Pancreas (tissue), 10 donors: Measurements from ENCODE around the gene TSG101. TPM values are rescaled to one million over a fixed set of nuclear protein-coding genes. Genes with fewer than 3 reads are reported as not detected.

ENCODE experiments used
- ATAC-seq, 4 donors: fragments of 200-7000 bp; cut with Tn5 transposase; one replicate each; pipeline versions ENCODE4 v1.8.0 to v1.9.1; 2020; ENCODE audit warnings: mild to moderate bottlenecking in 4 of 4, moderate library complexity in 4 of 4
- DNase-seq, 6 donors: peaks; one replicate each; pipeline ENCODE4 v3.0.0-alpha.2; 2020
- FAIRE-seq: peaks from 2 replicates; lab custom pipeline; 2012; peaks lifted over from hg19 to GRCh38; lab: Jason Lieb, UNC
- H3K27ac ChIP-seq, 4 donors: fragments of 200-600 bp; sonication (generic); 1 replicate in 3 of 4; 2 replicates in 1 of 4; pipeline versions ENCODE4 v1.5.0 to v1.8.0; 2020
- H3K27me3 ChIP-seq, 4 donors: fragments of 200-600 bp; one replicate each; pipeline ENCODE4 v1.8.0; 2021
- H3K36me3 ChIP-seq, 3 donors: fragments of 200-600 bp; sonication (generic) in 1 of 3; one replicate each; pipeline versions ENCODE4 v1.5.0 to v1.8.0; 2020 to 2021
- H3K4me1 ChIP-seq, 3 donors: fragments of 200-600 bp; one replicate each; pipeline ENCODE4 v1.8.0; 2021
- H3K4me3 ChIP-seq, 4 donors: fragments of 200-600 bp; sonication (generic) in 2 of 4; one replicate each; pipeline versions ENCODE4 v1.5.0 to v1.8.0; 2020 to 2021
- H3K9me3 ChIP-seq, 4 donors: fragments of 200-600 bp; one replicate each; pipeline ENCODE4 v1.8.0; 2021
- CTCF ChIP-seq, 4 donors: fragments of 200-600 bp; sonication (generic) in 3 of 4; IDR thresholded peaks; one replicate each; pipeline versions ENCODE4 v1.5.0 to v1.8.0; 2021; ENCODE audit warnings: antibody characterized with exemption in 4 of 4
- WGBS, 2 donors: extraction: QIAGEN DNeasy Blood & Tissue Kit; methylation state at CpG; one replicate each; pipeline ENCODE4 v1.1.7; 2013; 5-methylcytosine and 5-hydroxymethylcytosine counted together
- intact Hi-C, 3 donors: fragments of 100-400 bp; cut with DNase I; formaldehyde crosslinking; loops; one replicate each; pipeline versions ENCODE4 v1.11.1 to v1.14.2; 2022
- polyA plus RNA-seq, 2 donors: library from polyadenylated mRNA; stranded (reverse); fragments of 200-250 nt; gene quantifications; one replicate each; pipeline ENCODE4 v1.2.3, GENCODE V29; 2013
- total RNA-seq, 6 donors: library from RNA; stranded (reverse); fragmentation: NEBNext Ultra II Directional in 4 of 6; extraction: Animal tissue kit (Norgen Biotek cat#: 25700) in 4 of 6; gene quantifications; one replicate each; pipeline versions ENCODE4 v1.2.1 to v1.2.4, GENCODE V29; 2021 to 2023
- donor health status: healthy with polysubstance abuse.
- donor health status: DM: no; HTN: no; CAD: no; lungs with moderate emphysema.
- donor health status: DM: no; HTN: no; CAD: no.
- donor health status: control.
- donor health status: control.
- donor health status: Bipolar disorder and iron deficiency.
- donor health status: DM: yes; HTN: yes; CAD: no.
- donor health status: DM: no; HTN: no; CAD: no.
- donor health status: DM: no; HTN: no; CAD: no.
- donor health status: DM: yes; HTN: yes; CAD: no.

Gene TSG101
- total and polyA plus RNA-seq, 8 donors, result 15.7 to 33.7 (median 22.2) TPM

GRCh38 chr11:18463439-18463838, 63.3 kb downstream of the TSG101 start:
- DNase-seq (no peak), FAIRE-seq (no peak), ATAC-seq (no peak)
- no peak for TF ChIP-seq CTCF (IDR thresholded peaks at IDR 0.05)
- Histone ChIP-seq H3K27ac (no peak overlapping the region), H3K4me1 (no peaks in the 10 kb centered on the region), H3K36me3 (no peaks in the 10 kb centered on the region), H3K4me3 (no peak overlapping the region), H3K27me3 (no peaks in the 10 kb centered on the region), H3K9me3 (no peaks in the 10 kb centered on the region)
- intact Hi-C loops, result no loop called here
- 53 to 57% methylated on average over 1 of the region's 1 CpG for WGBS, 2 donors

GRCh38 chr11:18461909-18462308, 64.8 kb downstream of the TSG101 start:
- Histone ChIP-seq H3K27ac (no peak overlapping the region), H3K4me1 (no peaks in the 10 kb centered on the region), H3K4me3 (no peak overlapping the region), H3K36me3 (no peaks in the 10 kb centered on the region), H3K27me3 (no peaks in the 10 kb centered on the region), H3K9me3 (no peaks in the 10 kb centered on the region)
- DNase-seq, result no peak
- 95% methylated on average over 6 of the region's 6 CpGs for WGBS, 2 donors
- FAIRE-seq, result no peak
- intact Hi-C loops, result no loop called here
- ATAC-seq, result no peak
- no peak for TF ChIP-seq CTCF (IDR thresholded peaks at IDR 0.05)

- DNase-seq (no peak), FAIRE-seq (no peak), ATAC-seq (no peak)
- no peak overlapping the region for H3K4me3 ChIP-seq
- H3K4me1 ChIP-seq, result no peaks in the 10 kb centered on the region
- H3K36me3 ChIP-seq, result no peaks in the 10 kb centered on the region
- TF ChIP-seq CTCF (IDR thresholded peaks at IDR 0.05), result no peak
- no peaks in the 10 kb centered on the region for H3K9me3 ChIP-seq
- no peak overlapping the region for H3K27ac ChIP-seq
- no peaks in the 10 kb centered on the region for H3K27me3 ChIP-seq
- 82 to 91% methylated on average over 4 of the region's 4 CpGs for WGBS, 2 donors
- intact Hi-C loops, result no loop called here
Measured at GRCh38 chr11:18459634-18460033, 67.1 kb downstream of the TSG101 start.

- H3K36me3 ChIP-seq, result no peaks in the 10 kb centered on the region
- 23 to 27% methylated on average over 3 of the region's 3 CpGs for WGBS, 2 donors
- DNase-seq (peak in 3 of 6 donors; percentile 9 to 43 (median 39)), FAIRE-seq (no peak), ATAC-seq (peak; percentile 62 to 91 (median 73))
- no peak overlapping the region for H3K27ac ChIP-seq
- H3K4me3 ChIP-seq, result no peak overlapping the region
- intact Hi-C loops, result no loop called here
- no peaks in the 10 kb centered on the region for H3K9me3 ChIP-seq
- H3K4me1 ChIP-seq, result no peaks in the 10 kb centered on the region
- no peaks in the 10 kb centered on the region for H3K27me3 ChIP-seq
- TF ChIP-seq CTCF (IDR thresholded peaks at IDR 0.05), result no peak
Measured at GRCh38 chr11:18457450-18457849, 69.3 kb downstream of the TSG101 start.

GRCh38 chr11:18455686-18456372, 70.9 kb downstream of the TSG101 start, which contains the start of gene LDHAL6A:
LDHAL6A (plus strand) TSS chr11:18455856; CDS start chr11:18456681, 825 bp downstream.
- DNase-seq (peak in 1 of 6 donors; percentile 43), FAIRE-seq (no peak), ATAC-seq (no peak)
- TF ChIP-seq CTCF (IDR thresholded peaks at IDR 0.05), result no peak
- intact Hi-C loops, result no loop called here
- no peaks in the 10 kb centered on the region for H3K27me3 ChIP-seq
- no peak within 1 kb of the TSS for H3K27ac ChIP-seq
- no peaks in the 10 kb centered on the region for H3K36me3 ChIP-seq
- no peak within 1 kb of the TSS for H3K4me3 ChIP-seq
- no peaks in the 10 kb centered on the region for H3K4me1 ChIP-seq
- WGBS, 2 donors, result 54 to 56% methylated on average over 46 to 47 of the region's 47 CpGs
- no peaks in the 10 kb centered on the region for H3K9me3 ChIP-seq
